H9 (cell line): ENCODE measurements around the gene SNHG17. TPM values are rescaled to one million over a fixed set of nuclear protein-coding genes. Genes with fewer than 3 reads are reported as not detected.

ENCODE experiments used
- DNase-seq: peaks from one replicate; pipeline ENCODE4 v3.0.0-alpha.2; 2017
- H2AFZ ChIP-seq: one replicate; pipeline ENCODE4 v1.6.1; 2013; ENCODE audit warnings: mild to moderate bottlenecking, low read length, control low read depth, moderate library complexity
- H2AK5ac ChIP-seq: 2 replicates; pipeline ENCODE4 v1.6.1; 2013; ENCODE audit warnings: low read length, control low read depth, mixed read lengths; ENCODE audit not compliant: insufficient read length
- H2BK120ac ChIP-seq: one replicate; pipeline ENCODE4 v1.6.1; 2013; ENCODE audit warnings: low read depth, mild to moderate bottlenecking, low read length, control low read depth, inconsistent platforms; ENCODE audit not compliant: poor library complexity, severe bottlenecking
- H2BK12ac ChIP-seq: 2 replicates; pipeline ENCODE4 v1.6.1; 2013; ENCODE audit warnings: low read length, control low read depth, mixed read lengths, low read depth; ENCODE audit not compliant: insufficient read length
- H2BK15ac ChIP-seq: 2 replicates; pipeline ENCODE4 v1.6.1; 2013; ENCODE audit warnings: low read depth, low read length, control low read depth
- H2BK20ac ChIP-seq: one replicate; pipeline ENCODE4 v1.6.1; 2013; ENCODE audit warnings: low read depth, mild to moderate bottlenecking, low read length, control low read depth, inconsistent platforms; ENCODE audit not compliant: poor library complexity, severe bottlenecking
- H2BK5ac ChIP-seq: 2 replicates; pipeline ENCODE4 v1.6.1; 2013; ENCODE audit warnings: low read length, control low read depth, mixed read lengths; ENCODE audit not compliant: insufficient read length
- H3K14ac ChIP-seq: 2 replicates; pipeline ENCODE4 v1.6.1; 2013; ENCODE audit warnings: low read length, control low read depth; ENCODE audit not compliant: insufficient read depth
- H3K18ac ChIP-seq: 2 replicates; pipeline ENCODE4 v1.6.1; 2013; ENCODE audit warnings: low read depth, mild to moderate bottlenecking, mixed read lengths, low read length, control low read depth; ENCODE audit not compliant: insufficient read length
- H3K23ac ChIP-seq: 2 replicates; pipeline ENCODE4 v1.6.1; 2013; ENCODE audit warnings: low read length, control low read depth, mixed read lengths, low read depth; ENCODE audit not compliant: insufficient read length
- H3K23me2 ChIP-seq: 2 replicates; pipeline ENCODE4 v1.6.1; 2013; ENCODE audit warnings: low read depth, mild to moderate bottlenecking, mixed read lengths, low read length, control low read depth; ENCODE audit not compliant: insufficient read length, poor library complexity, severe bottlenecking
- H3K27ac ChIP-seq: 2 replicates; pipeline ENCODE4 v1.5.1; 2013; ENCODE audit warnings: low read length, control low read depth, mixed read lengths, low read depth; ENCODE audit not compliant: insufficient read length
- H3K27me3 ChIP-seq: 2 replicates; pipeline ENCODE4 v1.6.1; 2013; ENCODE audit warnings: low read length, control low read depth, inconsistent platforms; ENCODE audit not compliant: insufficient read depth
- H3K4ac ChIP-seq: 2 replicates; pipeline ENCODE4 v1.6.1; 2013; ENCODE audit warnings: low read depth, mild to moderate bottlenecking, control low read depth, inconsistent platforms, low read length, moderate library complexity
- H3K4me1 ChIP-seq: 2 replicates; pipeline ENCODE4 v1.6.1; 2013; ENCODE audit warnings: low read length, control low read depth, inconsistent platforms; ENCODE audit not compliant: insufficient read depth
- H3K4me2 ChIP-seq: 2 replicates; pipeline ENCODE4 v1.6.1; 2013; ENCODE audit warnings: low read length, control low read depth, mixed read lengths; ENCODE audit not compliant: insufficient read length, insufficient read depth
- H3K56ac ChIP-seq: 2 replicates; pipeline ENCODE4 v1.6.1; 2013; ENCODE audit warnings: low read depth, mild to moderate bottlenecking, mixed read lengths, low read length, control low read depth; ENCODE audit not compliant: insufficient read length
- H3K79me1 ChIP-seq: 2 replicates; pipeline ENCODE4 v1.6.1; 2013; ENCODE audit warnings: low read depth, mild to moderate bottlenecking, moderate library complexity, low read length, control low read depth, inconsistent platforms; ENCODE audit not compliant: insufficient read depth, poor library complexity, severe bottlenecking
- H3K79me2 ChIP-seq: 2 replicates; pipeline ENCODE4 v1.6.1; 2013; ENCODE audit warnings: low read length, control low read depth, inconsistent platforms; ENCODE audit not compliant: insufficient read depth
- H3K9ac ChIP-seq: 2 replicates; pipeline ENCODE4 v1.6.1; 2013; ENCODE audit warnings: low read length, control low read depth, mixed read lengths; ENCODE audit not compliant: insufficient read length; ENCODE audit errors: extremely low read depth
- H3K9me3 ChIP-seq: one replicate; pipeline ENCODE4 v1.6.1; 2013; ENCODE audit warnings: low read depth, low read length, inconsistent platforms; ENCODE audit not compliant: control insufficient read depth
- H3T11ph ChIP-seq: one replicate; pipeline ENCODE4 v1.6.1; 2013; ENCODE audit warnings: mild to moderate bottlenecking, low read length, control low read depth, inconsistent platforms
- H4K20me1 ChIP-seq: one replicate; pipeline ENCODE4 v1.6.1; 2013; ENCODE audit not compliant: control insufficient read depth, insufficient read length, insufficient read depth
- H4K5ac ChIP-seq: 2 replicates; pipeline ENCODE4 v1.6.1; 2013; ENCODE audit warnings: low read depth, mild to moderate bottlenecking, mixed read lengths, low read length, control low read depth; ENCODE audit not compliant: insufficient read length
- H4K8ac ChIP-seq: replicated peaks from 2 replicates; pipeline ENCODE4 v1.6.1; 2013; ENCODE audit warnings: low read length, control low read depth, mixed read lengths, low read depth; ENCODE audit not compliant: insufficient read length
- H4K91ac ChIP-seq: 2 replicates; pipeline ENCODE4 v1.6.1; 2013; ENCODE audit warnings: low read depth, mild to moderate bottlenecking, moderate library complexity, mixed read lengths, low read length, control low read depth; ENCODE audit not compliant: insufficient read length
- H3K27ac Mint-ChIP-seq, 3 experiments: 2 replicates in 2 of 3; 3 replicates in 1 of 3; pipeline ENCODE4 v1.8.0; 2020 to 2021; ENCODE audit warnings: mixed read lengths in 3 of 3, mild to moderate bottlenecking in 1 of 3, moderate library complexity in 1 of 3
- H3K27me3 Mint-ChIP-seq: 2 replicates; pipeline ENCODE4 v1.8.0; 2021; ENCODE audit warnings: low read depth, mild to moderate bottlenecking, moderate library complexity, mixed read lengths
- H3K36me3 Mint-ChIP-seq, 3 experiments: 2 replicates in 2 of 3; 3 replicates in 1 of 3; pipeline ENCODE4 v1.8.0; 2020 to 2021; ENCODE audit warnings: low read depth in 3 of 3, mixed read lengths in 3 of 3; ENCODE audit not compliant: insufficient read depth in 1 of 3
- H3K4me1 Mint-ChIP-seq, 2 experiments: 2 replicates each; pipeline ENCODE4 v1.8.0; 2020; ENCODE audit warnings: mixed read lengths in 2 of 2
- H3K4me3 Mint-ChIP-seq, 2 experiments: 2 replicates in 1 of 2; 3 replicates in 1 of 2; pipeline ENCODE4 v1.8.0; 2020 to 2021; ENCODE audit warnings: mild to moderate bottlenecking in 2 of 2, mixed read lengths in 2 of 2, moderate library complexity in 1 of 2
- H3K9me3 Mint-ChIP-seq, 2 experiments: 2 replicates in 1 of 2; 3 replicates in 1 of 2; pipeline ENCODE4 v1.8.0; 2020; ENCODE audit warnings: mild to moderate bottlenecking in 2 of 2, mixed read lengths in 2 of 2, moderate library complexity in 1 of 2
- CTCF ChIP-seq: fragments of 200-600 bp; sonication (generic); conservative IDR thresholded peaks from 3 replicates; pipeline ENCODE4 v1.8.0; 2021; ENCODE audit warnings: antibody characterized with exemption, mild to moderate bottlenecking
- whole genome bisulfite sequencing: extraction: QIAGEN DNeasy Blood & Tissue Kit; methylation state at CpG from one replicate; pipeline ENCODE4 v1.1.7; 2013; ENCODE audit warnings: missing lambda C conversion rate, low lambda C conversion rate, mixed read lengths; ENCODE audit not compliant: insufficient read length; ENCODE audit errors: extremely low coverage; 5-methylcytosine and 5-hydroxymethylcytosine counted together
- total RNA-seq: library from RNA; stranded (reverse); gene quantifications from 2 replicates; pipeline ENCODE4 v1.2.1, GENCODE V29; 2021

The SNHG17 gene
- total RNA-seq, 1 experiment from 2014 or later: 70.1 TPM

GRCh38 chr20:38386004-38386403, 49.1 kb downstream of the SNHG17 start:
- H3K23me2 ChIP-seq: no peaks in the 10 kb centered on the region
- H3K27ac ChIP-seq: no peak overlapping the region
- no peak overlapping the region for H3K4me2 ChIP-seq
- peaks cover 0 to 7% of the 10 kb centered on the region in 2 experiments; a peak in 3 of 5 replicates for H3K9me3 Mint-ChIP-seq
- peaks cover 30 to 35% of the 10 kb centered on the region in 2 experiments for H3K4me1 Mint-ChIP-seq
- WGBS: no CpG with 5 or more reads among the region's 8 CpGs
- no peak overlapping the region for H3K56ac ChIP-seq
- no peak overlapping the region for H3K9ac ChIP-seq
- H3K4me3 Mint-ChIP-seq: no peak overlapping the region
- H3K4ac ChIP-seq: no peak overlapping the region
- H3T11ph ChIP-seq: no peak overlapping the region
- H2BK5ac ChIP-seq: no peak overlapping the region
- no peak overlapping the region for H3K23ac ChIP-seq
- no peak overlapping the region for H2BK12ac ChIP-seq
- no peak overlapping the region for H4K8ac ChIP-seq
- DNase-seq: no peak
- no peaks in the 10 kb centered on the region for H3K27me3 ChIP-seq
- no peak overlapping the region for H4K5ac ChIP-seq
- no peak overlapping the region for H3K27ac Mint-ChIP-seq
- H2BK20ac ChIP-seq: no peak overlapping the region
- 0 out of 2 replicates have a peak, but pooled peaks cover 2% of the 10 kb centered on the region for H3K79me2 ChIP-seq
- H2BK15ac ChIP-seq: no peak overlapping the region
- H3K27me3 Mint-ChIP-seq: no peaks in the 10 kb centered on the region
- H4K20me1 ChIP-seq: no peaks in the 10 kb centered on the region
- H3K36me3 Mint-ChIP-seq: no peaks in the 10 kb centered on the region
- H2AFZ ChIP-seq: no peak overlapping the region
- no peak overlapping the region for H4K91ac ChIP-seq
- no peak for TF ChIP-seq CTCF
- no peaks in the 10 kb centered on the region; the same call in 1 of the 2 replicates for H3K4me1 ChIP-seq
- no peak overlapping the region for H2BK120ac ChIP-seq
- no peaks in the 10 kb centered on the region for H3K79me1 ChIP-seq
- no peak overlapping the region for H3K14ac ChIP-seq
- H3K18ac ChIP-seq: no peak overlapping the region
- no peaks in the 10 kb centered on the region for H3K9me3 ChIP-seq
- no peak overlapping the region for H2AK5ac ChIP-seq
